Panc1 (cell line): ENCODE results near the gene LTA4H.

Source experiments
- CTCF ChIP-seq: fragments of 450-650 bp; IDR thresholded peaks from 2 replicates; pipeline ENCODE4 v1.5.1; 2017; ENCODE audit warnings: mild to moderate bottlenecking
- POLR2AphosphoS5 ChIP-seq: IDR thresholded peaks from 2 replicates; pipeline ENCODE4 v1.6.1; 2012; ENCODE audit warnings: mild to moderate bottlenecking, low read depth, low read length, moderate library complexity
- TCF7L2 ChIP-seq: IDR thresholded peaks from 2 replicates; pipeline ENCODE4 v1.6.1; 2011; ENCODE audit warnings: mild to moderate bottlenecking, low read depth, low read length, inconsistent platforms

- TF ChIP-seq CTCF: no peak
- peak; percentile 80 for TF ChIP-seq POLR2AphosphoS5
- TF ChIP-seq TCF7L2: no peak
These were observed at the start of gene LTA4H for GRCh38 chr12:96035283-96036236.
